Globus pallidus (tissue), 1 donor: ENCODE measurements around the gene USP9X.
"Not testable (repeated sequence)": the region's sequence is repeated elsewhere in the genome, so short reads cannot be mapped to it uniquely, and the experiment has no call there.

Experiments
- DNase-seq: peaks from one replicate; pipeline ENCODE4 v3.0.0-alpha.2; 2015; ENCODE audit warnings: low spot score

The USP9X gene

GRCh38 chrX:41186946-41187345 lies 101.7 kb downstream of the USP9X start:
- not testable (repeated sequence) for DNase-seq

DNA sequence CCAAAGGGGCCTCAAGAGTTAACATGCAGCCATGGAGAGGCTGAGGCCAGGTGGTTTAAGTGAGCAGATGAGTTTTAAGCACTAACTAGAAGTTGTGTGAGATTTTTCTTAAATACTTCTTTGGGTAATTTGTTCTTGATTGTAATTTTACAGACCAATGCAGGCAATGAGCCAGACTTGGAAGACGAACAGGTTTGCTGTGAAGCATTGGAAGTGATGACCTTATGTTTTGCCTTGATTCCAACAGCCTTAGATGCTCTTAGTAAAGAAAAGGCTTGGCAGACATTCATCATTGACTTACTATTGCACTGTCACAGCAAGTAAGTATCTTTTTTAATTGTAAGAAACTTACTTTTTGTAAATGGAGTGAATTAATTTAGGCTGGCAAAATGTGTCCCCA lies 103.9 kb downstream of the USP9X start:
- DNase-seq, result no peak

- no peak for DNase-seq
Measured at GRCh38 chrX:41192880-41193279, 107.6 kb downstream of the USP9X start.

DNA sequence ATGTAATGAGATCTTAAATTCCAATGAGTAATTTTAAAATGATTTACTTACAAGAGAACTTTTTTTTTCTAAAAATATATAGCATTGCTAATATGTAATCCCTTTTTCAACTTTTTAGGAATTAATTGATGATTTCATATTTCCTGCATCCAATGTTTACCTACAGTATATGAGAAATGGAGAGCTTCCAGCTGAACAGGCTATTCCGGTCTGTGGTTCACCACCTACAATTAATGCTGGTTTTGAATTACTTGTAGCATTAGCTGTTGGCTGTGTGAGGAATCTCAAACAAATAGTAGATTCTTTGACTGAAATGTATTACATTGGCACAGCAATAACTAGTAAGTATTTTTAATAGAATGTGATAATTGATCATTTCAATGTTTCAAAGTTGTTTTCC lies 113.2 kb downstream of the USP9X start:
- DNase-seq, result no peak

DNA sequence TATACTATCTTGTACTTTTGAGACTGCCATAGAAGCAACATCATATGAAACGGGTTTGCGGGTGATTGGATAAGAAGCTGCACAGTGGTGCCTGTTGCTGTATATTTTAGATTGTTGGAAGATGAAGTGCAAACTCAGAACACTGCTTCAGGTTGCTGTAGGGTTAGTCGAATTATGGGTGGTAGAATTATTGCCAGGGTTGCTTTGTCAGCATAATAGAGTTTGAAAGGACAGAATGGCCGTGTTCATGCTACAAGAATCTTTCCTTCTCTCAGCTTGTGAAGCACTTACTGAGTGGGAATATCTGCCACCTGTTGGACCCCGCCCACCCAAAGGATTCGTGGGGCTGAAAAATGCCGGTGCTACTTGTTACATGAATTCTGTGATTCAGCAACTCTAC lies 115.5 kb downstream of the USP9X start:
- DNase-seq, result no peak

DNA sequence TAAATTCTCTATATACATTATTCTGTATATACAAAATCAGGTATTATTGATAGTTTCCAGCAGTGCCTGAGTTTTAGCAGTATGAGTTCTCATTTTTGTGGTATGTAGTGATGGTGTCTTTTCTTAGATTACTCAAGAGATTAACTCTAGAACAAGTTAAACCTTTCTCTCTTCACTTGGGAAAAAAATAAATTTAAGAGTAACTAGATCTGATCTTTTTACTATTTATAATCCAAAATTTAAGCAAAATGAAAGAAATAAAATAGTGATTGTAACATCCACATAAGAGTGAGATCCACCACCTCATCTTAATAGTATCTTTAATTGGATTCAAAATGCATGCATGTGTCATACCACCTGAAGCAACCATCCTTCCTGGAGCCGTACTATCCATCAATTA lies 124.6 kb downstream of the USP9X start:
- DNase-seq, result no peak

GRCh38 chrX:41224605-41225004 lies 139.4 kb downstream of the USP9X start:
- DNase-seq, result no peak

- DNase-seq, result no peak
Measured at GRCh38 chrX:41233988-41234387, 148.7 kb downstream of the USP9X start.

DNA sequence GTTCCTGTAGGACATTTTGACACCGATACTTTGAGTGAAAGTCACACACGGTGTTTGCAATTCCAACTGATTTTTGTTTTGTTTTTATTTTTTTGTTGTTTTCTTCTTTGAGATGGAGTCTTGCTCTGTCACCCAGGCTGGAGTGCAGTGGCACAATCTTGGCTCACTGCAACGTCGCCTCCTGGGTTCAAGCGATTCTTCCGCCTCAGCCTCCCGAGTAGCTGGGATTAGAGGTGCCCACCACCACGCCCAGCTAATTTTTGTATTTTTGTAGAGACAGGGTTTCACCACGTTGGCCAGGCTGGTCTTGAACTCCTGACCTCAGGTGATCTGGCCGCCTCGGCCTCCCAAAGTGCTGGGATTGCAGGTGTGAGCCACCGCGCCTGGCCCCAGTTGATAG lies 149.2 kb downstream of the USP9X start:
- not testable (repeated sequence) for DNase-seq

DNA sequence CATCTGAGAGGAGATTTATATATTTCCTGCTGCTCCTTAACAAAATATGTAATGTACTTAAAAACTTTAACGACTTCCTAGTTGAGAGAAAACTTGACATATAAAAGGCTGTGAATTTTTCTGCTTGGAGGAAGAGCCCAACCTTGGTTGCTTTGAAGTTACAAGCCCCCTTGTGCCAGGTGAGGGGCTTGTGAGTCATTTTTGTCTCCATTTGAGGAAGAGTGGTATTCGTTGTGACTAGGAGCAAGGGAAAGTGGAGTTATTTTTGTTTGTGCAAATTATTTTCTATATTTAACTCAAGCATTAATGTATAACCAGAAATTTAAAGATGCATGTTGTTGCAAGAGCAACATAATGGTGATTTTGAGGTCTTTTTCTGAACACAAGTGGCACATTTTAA lies 149.7 kb downstream of the USP9X start:
- no peak for DNase-seq

DNA sequence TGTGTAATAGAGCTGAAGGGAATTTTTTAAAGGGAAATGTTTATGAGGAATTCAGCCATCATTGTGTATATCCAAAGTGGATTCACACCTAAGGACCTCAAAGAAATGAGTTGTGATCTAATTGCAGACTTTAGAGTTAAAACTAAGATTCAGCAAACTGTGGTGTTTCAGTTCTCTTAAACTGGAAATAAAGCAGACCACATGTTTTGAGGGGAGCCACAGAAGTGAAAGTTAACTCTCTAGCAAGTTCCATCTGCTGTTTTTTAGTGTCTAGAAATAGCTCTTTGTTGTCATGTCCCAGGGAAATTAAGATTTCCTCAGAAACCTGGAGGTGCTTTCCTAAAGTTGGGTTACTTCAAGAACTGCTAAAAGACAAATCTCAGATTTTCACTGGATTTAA lies 151.4 kb downstream of the USP9X start:
- DNase-seq, result peak; percentile 28

- DNase-seq, result no peak
Measured at GRCh38 chrX:41240509-41240908, 155.3 kb downstream of the USP9X start.

DNA sequence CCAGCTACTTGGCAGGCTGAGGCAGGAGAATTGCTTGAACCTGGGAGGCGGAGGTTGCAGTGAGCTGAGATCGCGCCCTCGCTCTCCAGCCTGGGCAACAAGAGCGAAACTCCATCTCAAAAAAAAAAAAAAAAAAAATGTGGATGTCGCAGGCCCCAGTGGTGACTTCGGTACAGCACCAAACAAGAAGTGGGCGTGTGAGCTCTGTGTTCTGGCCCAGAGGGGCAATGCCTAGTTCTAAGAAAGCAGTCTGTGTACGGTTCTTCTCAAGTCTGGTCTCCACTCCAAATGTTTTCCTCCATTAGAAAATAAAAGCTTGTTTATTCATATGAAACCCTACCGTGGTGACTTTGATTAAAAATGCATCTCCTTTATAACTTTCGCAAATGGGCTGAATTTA lies 156.7 kb downstream of the USP9X start:
- DNase-seq, result no peak

DNA sequence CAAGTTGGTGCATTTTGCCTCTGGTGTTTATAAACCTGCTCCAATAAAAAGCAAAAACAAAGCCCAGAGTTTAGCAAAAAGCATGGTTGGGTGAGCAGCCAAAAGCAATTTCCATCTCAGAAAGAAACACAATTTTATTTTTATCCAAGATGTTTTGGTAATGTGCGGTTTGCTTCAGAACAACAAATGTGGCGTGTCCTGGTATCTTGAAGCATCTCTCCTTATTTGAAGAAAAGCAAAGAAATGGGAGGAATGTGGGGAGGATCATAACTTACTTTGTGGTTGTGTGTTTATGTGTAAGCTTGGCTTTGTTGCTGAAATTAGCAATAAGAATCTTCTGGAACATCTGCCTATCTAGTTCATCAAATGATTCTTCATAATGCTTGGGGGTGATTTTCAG lies 160.4 kb downstream of the USP9X start:
- DNase-seq, result no peak

DNA sequence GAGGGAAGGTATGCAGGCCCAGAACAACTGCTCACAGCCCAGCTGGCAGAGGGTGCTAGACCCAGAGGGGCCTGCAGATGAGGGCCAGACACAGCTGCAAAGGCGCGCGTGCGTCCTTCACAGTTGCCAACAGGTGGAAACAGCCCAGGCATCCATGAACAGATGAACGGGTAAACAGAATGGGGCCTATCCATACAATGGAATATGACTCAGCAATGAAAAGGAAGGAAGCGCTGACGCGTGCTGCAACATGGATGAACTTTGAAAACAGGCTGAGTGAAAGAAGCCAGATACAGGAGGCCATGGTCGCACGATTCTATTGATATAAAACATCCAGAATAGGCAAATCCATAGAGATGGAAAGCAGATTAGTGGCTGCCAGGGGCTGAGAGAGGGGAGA lies 165.6 kb downstream of the USP9X start:
- DNase-seq, result no peak

GRCh38 chrX:41257801-41258200 lies 172.6 kb downstream of the USP9X start:
- DNase-seq, result no peak

GRCh38 chrX:41258226-41258625 lies 173.0 kb downstream of the USP9X start:
- no peak for DNase-seq

DNA sequence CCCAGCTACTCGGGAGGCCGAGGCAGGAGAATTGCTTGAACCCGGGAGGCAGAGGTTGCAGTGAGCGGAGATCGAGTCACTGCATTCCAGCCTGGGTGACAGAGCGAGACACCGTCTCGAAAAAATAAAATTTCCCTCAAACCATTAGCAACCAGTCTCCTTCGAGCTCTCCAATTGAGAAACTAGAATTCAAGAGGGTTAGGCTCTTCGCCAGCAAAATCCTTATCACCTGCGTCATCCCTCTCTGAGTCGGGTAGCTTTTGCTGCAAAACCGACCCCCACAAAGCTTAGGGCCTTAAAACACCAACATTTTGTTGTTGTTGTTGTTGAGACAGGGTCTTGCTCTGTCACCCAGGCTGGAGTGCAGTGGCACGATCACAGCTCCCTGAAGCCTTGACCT lies 173.6 kb downstream of the USP9X start:
- no peak for DNase-seq

DNA sequence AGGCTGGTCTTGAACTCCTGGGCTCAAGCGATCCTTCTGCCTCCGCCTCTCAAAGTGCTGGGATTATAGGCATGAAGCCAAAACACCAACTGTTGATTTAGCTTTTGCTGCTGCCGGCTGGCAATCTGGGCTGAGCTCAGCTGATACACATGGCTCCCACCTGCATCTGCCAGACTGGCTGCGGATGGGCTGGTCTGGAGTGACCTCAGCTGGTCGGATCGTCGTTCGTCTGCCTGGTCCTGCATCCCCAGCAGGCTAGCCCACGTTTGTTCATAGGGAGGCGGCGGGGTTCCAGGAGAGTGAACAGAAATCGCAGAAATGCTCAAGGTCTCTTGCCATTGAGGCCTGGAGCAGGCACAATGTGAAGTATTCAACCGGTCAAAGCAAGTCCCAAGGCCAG lies 174.3 kb downstream of the USP9X start:
- no peak for DNase-seq

DNA sequence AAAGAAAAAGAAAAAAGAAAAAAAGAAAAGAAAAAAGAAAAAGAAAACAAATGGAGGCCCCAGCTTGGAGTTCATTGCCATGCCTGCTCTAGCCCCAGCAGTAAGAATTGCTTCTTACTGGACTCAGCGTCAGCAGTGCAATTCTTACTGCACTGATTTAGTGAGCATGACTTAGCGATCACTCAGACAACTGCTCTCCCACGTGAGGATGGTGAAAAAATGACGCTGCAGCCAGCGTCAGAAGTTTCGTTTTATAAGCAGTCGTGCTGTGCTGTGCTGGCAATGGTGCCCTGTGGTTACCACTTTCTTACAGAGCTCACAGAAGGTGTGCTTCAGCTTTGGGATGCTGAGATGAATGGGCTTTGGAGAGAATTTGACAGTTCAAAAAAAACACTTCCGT lies 180.4 kb downstream of the USP9X start:
- DNase-seq, result peak; percentile 18

GRCh38 chrX:41273638-41274037 lies 188.4 kb downstream of the USP9X start:
- no peak for DNase-seq

DNA sequence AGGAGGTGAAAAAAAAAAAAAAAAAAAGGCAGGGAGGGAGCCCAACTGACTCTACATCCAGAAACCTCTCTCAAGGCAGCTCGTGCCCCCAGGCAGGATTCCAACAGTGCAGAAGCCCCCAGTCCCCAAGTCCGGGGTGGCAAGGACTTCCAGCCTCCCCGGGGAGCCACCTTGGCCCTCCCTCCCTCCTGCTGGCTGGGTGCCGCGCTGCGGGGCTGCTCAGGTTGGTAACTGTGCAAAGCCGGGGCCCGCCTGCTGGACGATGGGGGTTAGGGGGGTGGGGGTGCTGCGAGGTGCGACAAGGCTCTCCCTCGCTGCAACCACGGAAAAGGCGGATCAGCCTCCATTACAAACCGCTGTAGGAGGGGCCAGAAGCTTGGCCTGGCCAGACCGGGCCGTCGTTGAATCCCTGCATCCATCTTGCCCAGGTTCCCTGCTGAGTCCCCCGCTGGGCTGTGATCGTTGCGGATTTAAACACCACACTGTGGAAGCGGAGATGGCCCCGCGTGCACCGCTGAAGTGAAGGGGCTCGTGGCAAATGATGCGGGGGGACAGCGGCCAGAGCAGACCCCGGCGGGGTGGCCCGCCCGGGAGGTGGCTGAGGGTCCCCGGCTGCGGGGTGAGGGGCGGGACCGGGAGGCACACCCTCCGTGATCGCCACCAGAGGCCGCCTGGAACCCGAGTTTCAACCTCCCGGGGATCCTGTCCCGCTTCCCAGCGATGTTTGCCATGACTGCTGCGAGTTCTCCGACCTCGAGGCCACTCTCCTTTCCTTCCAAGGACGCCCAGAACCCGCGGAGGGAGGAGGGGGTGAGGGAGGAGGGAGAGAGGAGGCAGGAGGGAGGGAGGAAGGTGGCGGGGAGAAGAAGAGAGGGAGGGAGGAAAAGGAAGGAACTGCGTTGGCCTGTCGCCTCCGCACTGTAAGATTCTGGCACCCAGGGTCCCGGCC lies 190.7 kb downstream of the USP9X start:
- peak; percentile 35 for DNase-seq

DNA sequence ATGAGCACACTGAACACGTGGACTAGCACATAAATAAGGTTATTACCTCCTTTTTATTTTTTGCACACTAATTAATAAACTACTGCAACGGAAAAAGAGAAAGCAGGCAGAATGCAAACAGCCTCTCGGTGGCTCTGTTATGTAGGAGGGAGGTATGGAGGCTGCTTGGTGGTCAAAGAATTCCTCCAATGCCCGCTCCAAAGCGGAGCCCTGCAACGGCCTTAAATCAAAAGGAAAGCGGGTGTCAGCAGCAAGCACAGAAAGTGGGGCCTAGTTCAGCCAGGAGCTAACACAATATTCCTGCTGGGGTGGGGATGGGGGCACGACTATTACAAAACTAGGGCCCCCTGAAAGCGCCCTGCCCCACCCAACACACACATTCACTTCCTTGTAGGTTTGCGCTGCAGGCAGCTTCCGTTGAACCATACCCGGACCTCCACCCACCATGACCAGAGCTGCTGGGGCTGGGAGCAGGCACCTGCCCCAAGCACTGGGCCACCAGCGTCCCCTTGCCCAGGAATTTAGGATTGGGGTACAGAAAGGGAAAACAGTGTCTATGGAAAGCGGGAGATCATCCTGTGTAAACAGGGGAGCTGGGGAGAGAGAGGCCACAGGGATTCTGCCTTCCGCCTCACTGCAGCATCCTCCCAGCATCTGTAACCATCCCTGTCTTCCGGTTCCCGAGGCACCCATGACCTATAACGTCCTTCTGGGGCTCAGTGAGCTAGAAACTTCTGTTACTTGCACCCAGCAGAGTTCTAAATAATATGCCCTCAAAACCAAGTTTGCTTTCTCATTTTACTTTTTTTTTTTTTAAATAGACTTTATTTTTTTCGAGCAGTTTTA lies 191.6 kb downstream of the USP9X start:
- no peak for DNase-seq
